Central memory CD8-positive, alpha-beta T cell (primary cell): Measurements from ENCODE around the gene ZNF473.

ENCODE experiments used
- ATAC-seq: fragments of 150-1000 bp; cut with Tn5 transposase; replicated peaks from 2 replicates; pipeline ENCODE4 v1.10.0; 2022; ENCODE audit warnings: mild to moderate bottlenecking, moderate FRiP score, moderate number of reproducible peaks; ENCODE audit not compliant: poor library complexity, severe bottlenecking; ENCODE audit errors: extremely low read depth
- DNase-seq, 2 donors: peaks; one replicate each; pipeline ENCODE4 v3.0.0; 2021; ENCODE audit warnings: low spot score in 2 of 2
- H3K27ac Mint-ChIP-seq: one replicate; pipeline ENCODE4 v1.8.0; 2022; ENCODE audit warnings: low read depth, mild to moderate bottlenecking, moderate library complexity, mixed read lengths
- H3K27me3 Mint-ChIP-seq: one replicate; pipeline ENCODE4 v1.8.0; 2022; ENCODE audit warnings: mixed read lengths
- H3K36me3 Mint-ChIP-seq: one replicate; pipeline ENCODE4 v1.8.0; 2022; ENCODE audit warnings: mild to moderate bottlenecking, moderate library complexity, mixed read lengths; ENCODE audit not compliant: insufficient read depth
- H3K4me1 Mint-ChIP-seq: one replicate; pipeline ENCODE4 v1.8.0; 2022; ENCODE audit warnings: mixed read lengths
- H3K4me3 Mint-ChIP-seq: one replicate; pipeline ENCODE4 v1.8.0; 2022; ENCODE audit warnings: mild to moderate bottlenecking, moderate library complexity, mixed read lengths
- H3K9me3 Mint-ChIP-seq: one replicate; pipeline ENCODE4 v1.8.0; 2022; ENCODE audit warnings: mixed read lengths

The ZNF473 gene

DNA sequence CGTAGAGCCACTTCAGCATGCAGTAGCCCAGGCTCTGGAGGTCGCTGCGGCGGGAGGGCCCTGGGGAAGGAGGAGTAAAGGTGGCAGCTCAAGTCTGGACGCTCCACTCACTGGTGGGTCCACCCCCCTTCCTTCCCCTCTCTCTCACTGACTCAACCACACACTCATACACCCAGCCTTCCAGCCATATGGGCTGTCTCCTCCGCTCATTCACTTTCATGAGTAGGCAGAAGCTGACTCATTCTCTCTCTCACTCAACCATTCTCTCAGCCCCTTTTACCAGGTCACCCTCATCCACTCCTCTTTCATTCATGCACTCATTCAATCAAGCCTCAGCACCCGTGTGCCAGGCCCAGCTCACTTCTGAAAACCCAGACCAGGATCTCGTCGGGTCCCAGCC, 37.4 kb upstream of the ZNF473 start:
- no peak overlapping the region for H3K4me3 Mint-ChIP-seq
- H3K9me3 Mint-ChIP-seq: no peaks in the 10 kb centered on the region
- H3K27me3 Mint-ChIP-seq: no peaks in the 10 kb centered on the region
- no peak overlapping the region for H3K27ac Mint-ChIP-seq
- DNase-seq (no peak), ATAC-seq (no peak)
- H3K36me3 Mint-ChIP-seq: peaks cover 16% of the 10 kb centered on the region
- peaks cover 5% of the 10 kb centered on the region for H3K4me1 Mint-ChIP-seq

DNA sequence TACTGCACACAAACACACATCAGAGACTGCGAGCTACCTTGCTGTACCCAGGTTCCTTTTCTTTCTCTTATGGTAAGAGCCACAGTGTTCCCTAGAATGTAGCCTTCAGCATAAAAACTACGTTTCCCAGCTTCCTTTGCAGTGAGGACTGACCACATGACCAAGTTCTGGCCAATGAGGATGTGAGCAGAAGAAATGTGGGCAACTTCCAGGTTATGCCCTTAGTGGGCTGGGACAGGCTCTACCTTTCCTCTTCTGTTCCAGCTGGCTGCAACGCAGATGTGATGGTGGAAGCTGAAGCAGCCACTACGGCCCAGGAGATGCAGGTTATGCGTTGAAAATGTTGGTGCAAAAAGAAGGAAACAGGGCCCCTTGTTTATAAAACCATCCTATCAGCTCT, 28.1 kb upstream of the ZNF473 start:
- Mint-ChIP-seq H3K4me1 (peaks cover 2% of the 10 kb centered on the region), H3K4me3 (no peak overlapping the region), H3K27ac (no peak overlapping the region), H3K27me3 (no peaks in the 10 kb centered on the region), H3K9me3 (no peaks in the 10 kb centered on the region), H3K36me3 (peaks cover 36% of the 10 kb centered on the region)
- DNase-seq: no peak
- no peak for ATAC-seq

DNA sequence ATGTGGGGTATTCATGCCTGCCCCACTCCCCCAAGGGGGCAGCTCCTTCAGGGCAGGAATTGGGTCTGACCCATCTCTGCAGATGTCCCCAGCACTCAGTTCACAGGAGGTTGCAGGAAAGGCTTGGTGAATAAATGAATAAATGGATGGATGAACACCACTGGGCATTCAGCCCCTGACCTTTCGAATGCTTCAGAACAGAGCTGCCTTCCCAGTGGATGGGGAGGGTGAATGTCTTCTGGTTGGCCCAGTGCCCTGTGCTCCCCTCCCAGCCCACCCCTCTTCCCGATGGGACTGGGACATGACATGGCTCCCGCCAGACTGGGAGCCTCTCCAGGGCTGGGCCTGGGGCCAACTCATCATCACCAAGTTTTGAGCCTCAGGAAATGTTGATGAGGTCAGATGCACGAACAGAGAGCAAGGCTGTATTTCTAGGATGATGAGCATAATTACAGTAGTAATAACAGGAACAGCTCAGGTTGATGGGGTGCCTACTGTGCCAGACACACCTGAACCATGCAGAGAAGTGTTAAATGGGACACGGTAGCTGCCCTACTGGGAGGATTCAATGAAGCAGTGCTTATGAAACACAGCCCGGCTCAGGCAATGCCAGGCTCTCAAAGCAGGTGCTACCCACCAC, 26.3 kb upstream of the ZNF473 start:
- Mint-ChIP-seq H3K9me3 (no peaks in the 10 kb centered on the region), H3K27me3 (no peaks in the 10 kb centered on the region), H3K27ac (no peak overlapping the region), H3K4me1 (peaks cover 13% of the 10 kb centered on the region), H3K4me3 (no peak overlapping the region), H3K36me3 (peaks cover 42% of the 10 kb centered on the region)
- ATAC-seq (no peak), DNase-seq (no peak)

DNA sequence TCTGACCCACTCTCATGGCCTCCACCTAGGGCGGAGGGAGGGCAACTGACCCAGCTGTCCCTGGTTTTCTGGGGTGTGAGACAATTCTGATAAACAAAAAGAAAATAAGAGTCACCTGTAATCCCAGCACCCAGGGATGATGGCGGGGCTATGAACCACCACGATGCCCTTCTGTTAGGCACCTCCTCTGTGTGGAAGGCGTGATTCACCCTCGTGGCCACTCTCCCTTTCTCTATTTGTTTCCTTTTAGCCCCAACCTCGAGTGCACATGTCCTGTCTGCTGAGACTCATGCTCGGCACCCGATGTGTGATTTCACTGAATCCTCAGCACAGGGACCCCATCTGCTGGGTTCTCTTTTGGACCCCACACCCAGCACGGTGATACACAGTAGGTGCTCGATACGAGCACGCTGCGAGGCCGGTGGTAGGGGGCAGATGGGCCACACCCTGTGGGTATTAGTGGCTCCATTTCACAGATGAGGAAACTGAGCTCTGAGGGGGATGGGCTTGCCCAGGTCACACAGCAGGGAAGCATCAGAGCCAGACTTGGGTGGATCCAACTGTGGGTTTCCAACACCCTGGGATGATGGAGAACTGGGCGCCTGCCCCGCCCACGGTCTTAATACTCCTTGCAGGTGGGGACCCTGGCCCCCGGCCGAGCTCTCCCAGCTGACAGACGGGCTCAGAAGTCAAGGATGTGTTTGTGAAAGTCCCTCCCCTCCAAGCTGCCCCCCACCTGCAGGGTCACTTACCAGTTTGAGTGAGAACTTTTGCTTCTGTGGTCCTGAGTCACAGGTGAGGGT, 25.6 kb upstream of the ZNF473 start:
- no peaks in the 10 kb centered on the region for H3K9me3 Mint-ChIP-seq
- DNase-seq (no peak), ATAC-seq (no peak)
- H3K27ac Mint-ChIP-seq: no peak overlapping the region
- H3K4me1 Mint-ChIP-seq: peaks cover 20% of the 10 kb centered on the region
- peaks cover 45% of the 10 kb centered on the region for H3K36me3 Mint-ChIP-seq
- no peaks in the 10 kb centered on the region for H3K27me3 Mint-ChIP-seq
- H3K4me3 Mint-ChIP-seq: no peak overlapping the region

DNA sequence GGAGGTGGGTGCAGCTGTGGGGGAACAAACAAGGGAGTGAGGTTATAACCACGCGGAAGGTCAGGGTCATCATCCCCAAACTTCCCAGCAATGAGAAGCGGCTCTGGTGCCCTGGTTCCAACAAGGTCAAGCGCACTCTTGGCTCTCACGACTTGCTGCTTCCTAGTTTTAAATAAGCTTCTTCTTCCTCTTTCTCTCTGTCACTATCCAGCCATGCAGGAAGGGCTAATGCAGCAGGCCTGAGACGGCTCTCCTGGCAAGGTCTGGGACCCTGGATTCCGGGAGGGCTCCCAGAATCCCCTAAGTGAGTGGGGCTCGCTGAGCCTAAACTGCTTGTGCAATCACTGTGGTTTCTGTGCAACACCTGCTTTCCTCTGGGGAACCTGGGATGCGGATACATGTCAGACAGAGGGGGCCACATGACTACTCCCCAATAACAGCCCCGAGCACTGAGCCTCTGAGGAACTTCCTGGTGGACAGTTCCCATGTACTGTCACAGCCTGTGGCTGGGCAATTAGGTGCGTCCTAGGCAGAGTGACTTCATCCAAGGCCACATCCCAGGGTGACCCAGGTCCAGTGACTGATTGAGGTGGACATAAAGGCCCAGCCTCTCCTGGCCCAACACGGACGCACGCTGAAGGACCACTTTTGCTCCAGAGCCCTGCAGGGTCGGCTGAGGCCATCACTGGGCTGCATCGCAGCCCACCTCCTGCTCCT, 24.8 kb upstream of the ZNF473 start:
- no peaks in the 10 kb centered on the region for H3K27me3 Mint-ChIP-seq
- no peak overlapping the region for H3K27ac Mint-ChIP-seq
- no peak for DNase-seq
- H3K9me3 Mint-ChIP-seq: no peaks in the 10 kb centered on the region
- H3K36me3 Mint-ChIP-seq: peaks cover 44% of the 10 kb centered on the region
- no peak for ATAC-seq
- H3K4me1 Mint-ChIP-seq: peaks cover 20% of the 10 kb centered on the region
- H3K4me3 Mint-ChIP-seq: no peak overlapping the region

DNA sequence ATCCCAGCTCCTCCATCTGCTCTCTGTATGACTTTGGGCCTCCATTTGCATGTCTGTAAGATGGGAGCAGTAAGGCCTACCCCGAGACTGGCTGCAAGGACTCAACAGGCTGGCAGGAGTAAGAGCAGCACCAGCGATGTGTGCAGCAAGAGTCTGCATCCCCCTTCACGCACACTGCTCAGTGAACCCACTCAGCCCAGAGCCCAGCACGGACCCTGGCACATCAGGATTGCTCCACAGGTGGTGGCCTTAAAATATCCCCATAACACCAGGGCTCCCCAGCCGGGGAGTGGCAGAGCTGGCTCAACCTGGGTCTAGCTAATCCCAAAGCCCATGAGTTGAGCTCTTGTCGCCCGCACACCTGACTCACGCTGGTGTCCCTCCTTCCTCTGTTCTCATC, 24.0 kb upstream of the ZNF473 start:
- Mint-ChIP-seq H3K4me1 (peaks cover 20% of the 10 kb centered on the region), H3K9me3 (no peaks in the 10 kb centered on the region), H3K27ac (no peak overlapping the region), H3K36me3 (peaks cover 48% of the 10 kb centered on the region), H3K27me3 (no peaks in the 10 kb centered on the region), H3K4me3 (no peak overlapping the region)
- no peak for ATAC-seq
- no peak for DNase-seq

DNA sequence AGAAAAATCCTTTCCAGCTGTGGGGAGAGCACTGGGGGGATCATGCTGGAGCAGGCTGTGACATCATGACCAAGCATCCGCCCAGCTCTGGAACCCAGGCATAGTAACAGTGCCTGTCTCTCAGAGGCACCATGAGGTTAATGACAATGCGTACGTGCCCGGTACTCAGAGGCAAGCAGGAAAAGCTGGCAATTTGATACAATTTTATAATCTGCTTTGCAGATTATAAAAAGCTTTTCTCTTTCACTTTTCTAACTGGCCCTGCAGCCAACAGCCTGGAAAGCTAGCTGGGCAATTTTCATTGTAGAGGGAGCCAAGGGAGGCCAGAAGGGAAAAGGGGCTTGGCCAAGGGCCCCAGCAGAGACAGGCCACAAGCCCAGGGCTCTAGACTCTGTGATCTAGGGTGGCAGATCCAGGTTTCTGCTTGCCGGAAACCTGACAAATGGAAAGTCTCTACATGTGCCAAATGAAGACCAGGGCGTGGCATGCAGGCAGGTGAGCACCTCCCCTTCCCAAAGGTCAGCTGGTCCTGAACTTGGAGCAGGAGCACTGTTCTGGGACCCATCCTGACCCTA, 23.3 kb upstream of the ZNF473 start:
- Mint-ChIP-seq H3K27me3 (no peaks in the 10 kb centered on the region), H3K36me3 (peaks cover 53% of the 10 kb centered on the region), H3K9me3 (no peaks in the 10 kb centered on the region), H3K4me1 (peaks cover 20% of the 10 kb centered on the region), H3K4me3 (no peak overlapping the region), H3K27ac (no peak overlapping the region)
- no peak for ATAC-seq
- no peak for DNase-seq

DNA sequence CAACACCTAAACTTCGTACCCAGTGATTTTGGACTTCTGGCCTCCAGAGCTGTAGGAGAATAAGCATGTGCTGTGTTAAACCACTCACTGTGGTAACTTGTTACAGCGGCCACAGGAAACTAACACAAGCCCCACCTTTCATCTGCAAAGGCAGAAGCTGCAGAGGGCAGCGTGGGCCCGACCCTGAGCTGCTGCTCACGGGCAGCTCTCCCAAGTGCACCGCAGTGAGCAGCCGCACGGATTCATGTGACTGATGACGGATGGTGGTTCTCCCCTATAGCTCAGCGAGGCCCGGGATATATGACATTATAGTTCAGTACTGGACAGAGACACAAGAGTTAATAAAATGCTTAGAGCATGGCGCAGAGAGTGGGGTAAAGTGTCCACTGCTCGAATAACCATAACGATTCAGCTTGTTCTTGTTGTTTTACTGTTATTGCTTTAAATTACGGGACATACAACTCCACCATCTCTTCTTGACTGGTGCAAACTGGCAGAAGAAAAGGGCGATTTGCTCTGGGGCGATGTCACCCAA, 22.5 kb upstream of the ZNF473 start:
- Mint-ChIP-seq H3K36me3 (peaks cover 51% of the 10 kb centered on the region), H3K27ac (no peak overlapping the region), H3K4me1 (peaks cover 20% of the 10 kb centered on the region), H3K4me3 (no peak overlapping the region), H3K27me3 (no peaks in the 10 kb centered on the region), H3K9me3 (no peaks in the 10 kb centered on the region)
- ATAC-seq: no peak
- DNase-seq: no peak

DNA sequence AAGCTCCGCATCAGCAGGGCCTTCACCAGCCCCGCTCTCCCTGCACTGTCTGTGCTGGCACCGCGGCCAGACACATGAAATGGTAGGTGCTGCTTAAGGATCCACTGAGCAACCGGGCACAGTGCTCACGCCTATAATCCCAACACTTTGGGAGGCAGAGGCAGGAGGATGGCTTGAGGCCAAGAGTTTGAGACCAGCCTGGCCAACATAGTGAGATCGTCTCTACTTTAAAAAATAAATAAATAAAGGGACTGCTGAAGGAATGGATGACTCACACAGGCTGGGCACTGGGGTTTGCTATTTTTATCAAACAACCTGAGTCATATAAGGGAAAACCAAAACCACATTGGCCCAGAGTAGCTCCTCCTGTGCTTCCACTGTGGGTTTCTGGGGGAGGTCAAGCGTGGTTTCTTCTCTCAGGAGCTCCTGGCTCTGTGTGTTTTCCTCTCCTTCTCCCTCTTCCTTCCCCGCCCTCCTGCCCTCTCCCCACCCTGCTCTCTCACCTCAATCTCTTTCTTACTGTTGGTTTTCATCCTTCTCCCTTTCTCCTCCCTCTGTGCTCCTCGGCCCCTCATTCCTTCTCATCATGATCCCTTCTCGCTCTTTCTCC, 21.9 kb upstream of the ZNF473 start:
- DNase-seq: no peak

DNA sequence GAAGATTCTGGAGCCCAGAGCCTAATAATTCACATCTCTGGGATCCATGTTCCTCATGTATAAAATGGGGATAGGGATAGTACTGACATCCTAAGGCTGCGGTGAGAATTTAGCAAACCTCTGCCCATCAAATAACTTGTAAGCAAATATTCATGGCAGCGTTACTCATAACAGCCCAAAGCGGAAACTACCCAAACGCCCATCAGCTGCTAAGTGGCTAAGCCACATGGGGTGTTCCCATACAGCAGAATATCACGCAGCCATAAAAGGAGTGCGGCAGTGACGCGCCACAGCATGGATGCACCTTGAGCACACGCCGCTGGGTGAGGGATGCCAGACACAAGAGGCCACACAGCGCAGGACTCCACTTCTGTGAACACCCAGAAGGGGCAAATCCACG, 20.4 kb upstream of the ZNF473 start:
- H3K4me3 Mint-ChIP-seq: no peak overlapping the region
- H3K27me3 Mint-ChIP-seq: no peaks in the 10 kb centered on the region
- no peaks in the 10 kb centered on the region for H3K9me3 Mint-ChIP-seq
- peaks cover 41% of the 10 kb centered on the region for H3K36me3 Mint-ChIP-seq
- H3K4me1 Mint-ChIP-seq: peaks cover 20% of the 10 kb centered on the region
- no peak overlapping the region for H3K27ac Mint-ChIP-seq
- ATAC-seq (no peak), DNase-seq (no peak)

More for the DNA sequence above, 21.9 kb upstream of the ZNF473 start:
- Mint-ChIP-seq H3K4me3 (peak overlapping the region; percentile 47), H3K9me3 (no peaks in the 10 kb centered on the region), H3K27ac (peak overlapping the region; percentile 45), H3K36me3 (peaks cover 47% of the 10 kb centered on the region), H3K27me3 (no peaks in the 10 kb centered on the region), H3K4me1 (peaks cover 20% of the 10 kb centered on the region)
- ATAC-seq: no peak

DNA sequence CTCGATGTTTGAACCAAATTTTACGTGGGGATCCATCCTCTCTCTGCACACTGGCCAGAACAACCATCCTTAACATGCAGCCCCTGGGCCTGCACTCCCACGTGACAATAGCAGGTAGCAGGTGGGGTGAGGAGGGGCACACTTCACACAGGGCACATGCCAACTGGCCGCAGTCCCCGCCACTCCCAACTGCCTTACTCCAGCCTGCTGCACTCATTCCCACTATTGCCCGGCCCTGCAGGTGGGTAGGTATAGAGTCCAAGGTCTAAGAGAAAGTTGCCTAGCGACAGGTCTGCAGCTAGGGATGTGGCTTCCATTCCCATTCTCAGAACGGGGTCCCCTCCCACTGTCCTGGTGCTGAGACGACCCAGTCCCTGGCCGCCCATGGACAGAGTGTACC, 18.6 kb upstream of the ZNF473 start:
- Mint-ChIP-seq H3K9me3 (no peaks in the 10 kb centered on the region), H3K36me3 (peaks cover 39% of the 10 kb centered on the region), H3K4me3 (no peak overlapping the region), H3K27me3 (no peaks in the 10 kb centered on the region), H3K27ac (peak overlapping the region; percentile 40), H3K4me1 (peaks cover 23% of the 10 kb centered on the region)
- DNase-seq (no peak), ATAC-seq (no peak)

DNA sequence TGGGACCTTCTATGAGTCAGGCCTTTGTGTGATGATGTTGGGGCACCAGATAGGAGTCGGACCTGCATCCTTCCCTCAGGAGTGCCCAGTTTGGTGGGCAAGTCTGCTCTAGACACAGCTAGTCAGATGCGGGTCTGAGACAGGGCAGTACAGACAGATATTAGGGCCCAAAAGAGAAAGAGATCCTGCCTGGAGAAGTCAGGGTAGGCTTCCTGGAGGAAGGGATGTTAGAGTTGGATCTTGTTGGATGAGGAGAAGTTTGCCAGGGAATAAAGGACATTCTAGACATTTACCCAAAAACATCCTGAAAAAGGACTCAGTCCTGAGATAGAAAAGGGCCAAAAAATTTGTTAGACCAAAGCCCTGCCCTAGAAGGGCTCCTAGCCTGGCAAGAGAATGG, 17.9 kb upstream of the ZNF473 start:
- Mint-ChIP-seq H3K4me1 (peaks cover 22% of the 10 kb centered on the region), H3K27me3 (no peaks in the 10 kb centered on the region), H3K9me3 (no peaks in the 10 kb centered on the region), H3K27ac (peak overlapping the region; percentile 40), H3K4me3 (no peak overlapping the region), H3K36me3 (peaks cover 37% of the 10 kb centered on the region)
- DNase-seq (no peak), ATAC-seq (no peak)
